H7 (cell line): ENCODE measurements around the gene RAB7A. TPM values are rescaled to one million over a fixed set of nuclear protein-coding genes. Genes with fewer than 3 reads are reported as not detected.

Experiments
- DNase-seq: peaks from one replicate; pipeline ENCODE4 v3.0.0; 2012
- H3K27me3 ChIP-seq: 2 replicates; pipeline ENCODE4 v1.6.0; 2011; ENCODE audit warnings: mild to moderate bottlenecking, low read length; ENCODE audit not compliant: control insufficient read depth, insufficient read depth
- H3K36me3 ChIP-seq: replicated peaks from 2 replicates; pipeline ENCODE4 v1.5.1; 2011; ENCODE audit warnings: low read length; ENCODE audit not compliant: control insufficient read depth, insufficient read depth
- H3K4me3 ChIP-seq: 2 replicates; pipeline ENCODE4 v1.5.1; 2011; ENCODE audit warnings: low read depth, mild to moderate bottlenecking, control low read depth, low read length, moderate library complexity; ENCODE audit not compliant: insufficient read depth
- total RNA-seq: library from RNA; depleted of rRNA; stranded (reverse); fragments of >200 nt; shearing (Covaris generic); gene quantifications from 2 replicates; pipeline ENCODE4 v1.2.3, GENCODE V29; 2014; rRNA removed

The RAB7A gene
- total RNA-seq: 40.6 and 50.0 TPM in 2 replicates

DNA sequence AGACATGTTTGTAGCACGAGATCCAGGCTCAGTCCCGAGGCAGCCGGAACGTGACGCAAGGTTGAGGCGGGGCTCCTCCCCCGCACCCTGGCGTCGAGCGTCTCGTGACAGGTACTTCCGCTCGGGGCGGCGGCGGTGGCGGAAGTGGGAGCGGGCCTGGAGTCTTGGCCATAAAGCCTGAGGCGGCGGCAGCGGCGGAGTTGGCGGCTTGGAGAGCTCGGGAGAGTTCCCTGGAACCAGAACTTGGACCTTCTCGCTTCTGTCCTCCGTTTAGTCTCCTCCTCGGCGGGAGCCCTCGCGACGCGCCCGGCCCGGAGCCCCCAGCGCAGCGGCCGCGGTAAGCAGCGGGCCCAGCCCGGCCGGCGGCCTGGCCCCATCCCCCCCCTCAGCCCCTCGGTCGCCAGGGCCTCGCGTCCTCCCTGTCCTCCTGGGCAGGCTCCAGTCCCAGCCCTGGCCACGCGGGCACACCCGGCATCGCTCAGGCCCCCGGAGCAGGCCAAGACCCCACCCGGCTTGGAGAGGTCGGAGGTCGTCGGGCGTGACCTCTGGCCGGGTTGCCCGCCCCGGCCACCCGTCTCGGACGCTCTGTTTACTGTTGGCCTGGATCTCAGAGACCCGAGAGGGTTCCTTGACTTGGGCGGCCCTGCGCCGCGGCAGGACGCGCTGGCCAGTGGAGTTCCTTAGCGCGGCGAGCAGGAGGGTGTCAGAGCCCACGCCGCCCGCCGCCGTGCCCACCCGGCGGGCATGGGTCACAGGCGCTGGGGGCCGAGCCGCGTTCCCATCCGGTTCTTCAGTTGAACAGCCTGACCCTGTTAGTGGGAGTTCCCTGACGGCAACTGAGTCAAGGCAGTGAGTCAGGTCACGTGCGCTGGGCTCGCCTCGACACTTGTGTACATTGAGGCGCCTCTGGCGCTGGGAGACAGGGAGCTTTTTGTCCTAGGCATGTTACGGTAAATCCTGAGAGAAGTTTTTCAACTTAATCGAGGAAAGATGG is at the start of gene RAB7A:
RAB7A (plus strand) TSS at position 161 of the 994 bp plus-strand sequence. CDS start 69,185 bp downstream, outside the sequence.
- Histone ChIP-seq H3K27me3 (no peaks in the 10 kb centered on the region), H3K4me3 (peak within 1 kb of the TSS; percentile 93), H3K36me3 (no peaks in the 10 kb centered on the region)
- DNase-seq: peak; percentile 96

GRCh38 chr3:128679338-128679737 is 46.6 kb upstream of the RAB7A start:
- Histone ChIP-seq H3K27me3 (peaks cover 19% of the 10 kb centered on the region), H3K36me3 (no peaks in the 10 kb centered on the region), H3K4me3 (no peak overlapping the region)
- DNase-seq: no peak

- peak; percentile 98 for DNase-seq
- peaks cover 15% of the 10 kb centered on the region for H3K27me3 ChIP-seq
- no peaks in the 10 kb centered on the region for H3K36me3 ChIP-seq
- peak overlapping the region; percentile 68 for H3K4me3 ChIP-seq
These were observed 45.2 kb upstream of the RAB7A start for GRCh38 chr3:128680603-128681368.

DNA sequence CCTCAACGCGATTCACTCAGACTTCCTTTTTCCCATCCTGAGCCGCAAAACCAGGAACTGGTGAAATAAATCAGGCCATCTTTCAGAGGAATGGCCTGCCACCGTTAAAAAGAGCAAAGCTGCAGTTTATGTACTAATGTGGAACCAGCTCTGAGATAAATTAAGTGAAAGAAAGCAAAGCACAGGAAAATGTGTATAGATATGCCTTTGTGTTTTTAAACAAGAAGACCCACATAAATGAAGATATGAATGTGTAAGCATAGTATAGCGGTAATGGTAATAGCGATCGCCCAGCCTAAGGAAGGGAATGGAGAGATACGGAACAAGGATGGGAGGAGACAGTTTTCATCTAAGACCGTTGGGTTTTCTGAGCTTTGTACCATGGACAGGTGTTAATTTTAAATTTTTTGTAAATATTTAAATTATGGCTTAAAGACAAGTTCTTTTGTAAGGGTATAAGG is 44.6 kb upstream of the RAB7A start:
- H3K27me3 ChIP-seq: peaks cover 14% of the 10 kb centered on the region
- no peaks in the 10 kb centered on the region for H3K36me3 ChIP-seq
- peak overlapping the region; percentile 68 for H3K4me3 ChIP-seq
- no peak for DNase-seq

GRCh38 chr3:128683957-128684356 is 42.0 kb upstream of the RAB7A start:
- no peaks in the 10 kb centered on the region for H3K36me3 ChIP-seq
- H3K27me3 ChIP-seq: no peaks in the 10 kb centered on the region; the same call in 1 of the 2 replicates
- DNase-seq: peak; percentile 26
- H3K4me3 ChIP-seq: no peak overlapping the region

DNA sequence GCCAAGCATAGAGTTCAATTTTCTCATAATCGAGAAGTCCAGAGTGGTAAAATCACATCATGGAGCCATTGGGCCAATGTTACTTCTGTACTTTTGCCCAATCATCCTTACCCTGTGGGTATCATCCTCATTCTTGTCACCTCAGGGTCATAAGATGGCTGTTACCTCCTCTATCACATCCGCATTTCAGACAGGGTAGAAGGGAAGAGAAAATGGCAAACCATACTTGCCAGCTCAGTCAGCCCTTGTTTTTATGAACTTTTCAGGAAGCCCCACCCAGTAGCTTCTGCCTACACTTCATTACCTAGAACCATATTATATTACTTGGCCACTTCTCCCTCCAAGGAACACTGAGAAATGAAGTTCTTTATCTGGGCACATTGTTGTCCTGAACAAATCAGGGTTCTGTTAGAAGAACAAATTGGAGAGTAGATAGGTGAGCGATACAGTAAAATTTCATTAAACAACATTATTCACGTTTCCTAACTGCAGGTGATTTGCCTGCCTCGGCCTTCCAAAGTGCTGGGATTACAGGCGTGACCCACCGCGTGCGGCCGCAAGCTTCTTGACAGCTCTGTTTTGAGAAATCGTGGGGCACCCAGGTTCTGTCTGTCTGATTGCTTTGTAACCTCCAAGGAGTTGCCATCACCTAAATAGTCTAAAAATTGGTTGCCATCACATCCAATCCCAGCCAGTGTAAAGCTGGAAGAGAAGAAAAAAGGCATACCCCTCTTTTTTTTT is 40.8 kb upstream of the RAB7A start:
- Histone ChIP-seq H3K4me3 (no peak overlapping the region), H3K27me3 (no peaks in the 10 kb centered on the region), H3K36me3 (no peaks in the 10 kb centered on the region)
- no peak for DNase-seq

- Histone ChIP-seq H3K36me3 (no peaks in the 10 kb centered on the region), H3K27me3 (no peaks in the 10 kb centered on the region), H3K4me3 (no peak overlapping the region)
- no peak for DNase-seq
These were observed 39.5 kb upstream of the RAB7A start for GRCh38 chr3:128686465-128686864.

- Histone ChIP-seq H3K36me3 (no peaks in the 10 kb centered on the region), H3K27me3 (no peaks in the 10 kb centered on the region), H3K4me3 (no peak overlapping the region)
- no peak for DNase-seq
These were observed 36.9 kb upstream of the RAB7A start for GRCh38 chr3:128689060-128689459.

- no peaks in the 10 kb centered on the region for H3K36me3 ChIP-seq
- H3K4me3 ChIP-seq: no peak overlapping the region
- DNase-seq: no peak
- peaks cover 4% of the 10 kb centered on the region for H3K27me3 ChIP-seq
These were observed 32.3 kb upstream of the RAB7A start for GRCh38 chr3:128693696-128694095.

DNA sequence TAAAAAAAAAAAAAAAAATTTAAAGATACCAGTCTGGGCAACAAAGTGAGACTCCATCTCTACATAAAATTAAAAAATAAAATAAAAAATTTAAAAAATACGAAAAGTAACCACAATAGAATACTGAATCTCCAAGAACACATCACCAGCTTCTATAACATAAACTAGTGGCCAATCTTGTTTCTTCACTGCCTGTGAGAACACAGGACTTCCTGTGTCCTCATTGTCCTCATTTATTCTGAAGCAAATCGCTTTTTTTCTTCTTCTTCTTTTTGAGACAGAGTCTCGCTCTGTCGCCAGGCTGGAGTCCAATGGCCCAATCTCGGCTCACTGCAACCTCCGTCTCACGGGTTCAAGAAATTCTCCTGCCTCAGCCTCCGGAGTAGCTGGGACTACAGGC is 28.6 kb upstream of the RAB7A start:
- Histone ChIP-seq H3K4me3 (no peak overlapping the region), H3K27me3 (peaks cover 6% of the 10 kb centered on the region), H3K36me3 (no peaks in the 10 kb centered on the region)
- no peak for DNase-seq

DNA sequence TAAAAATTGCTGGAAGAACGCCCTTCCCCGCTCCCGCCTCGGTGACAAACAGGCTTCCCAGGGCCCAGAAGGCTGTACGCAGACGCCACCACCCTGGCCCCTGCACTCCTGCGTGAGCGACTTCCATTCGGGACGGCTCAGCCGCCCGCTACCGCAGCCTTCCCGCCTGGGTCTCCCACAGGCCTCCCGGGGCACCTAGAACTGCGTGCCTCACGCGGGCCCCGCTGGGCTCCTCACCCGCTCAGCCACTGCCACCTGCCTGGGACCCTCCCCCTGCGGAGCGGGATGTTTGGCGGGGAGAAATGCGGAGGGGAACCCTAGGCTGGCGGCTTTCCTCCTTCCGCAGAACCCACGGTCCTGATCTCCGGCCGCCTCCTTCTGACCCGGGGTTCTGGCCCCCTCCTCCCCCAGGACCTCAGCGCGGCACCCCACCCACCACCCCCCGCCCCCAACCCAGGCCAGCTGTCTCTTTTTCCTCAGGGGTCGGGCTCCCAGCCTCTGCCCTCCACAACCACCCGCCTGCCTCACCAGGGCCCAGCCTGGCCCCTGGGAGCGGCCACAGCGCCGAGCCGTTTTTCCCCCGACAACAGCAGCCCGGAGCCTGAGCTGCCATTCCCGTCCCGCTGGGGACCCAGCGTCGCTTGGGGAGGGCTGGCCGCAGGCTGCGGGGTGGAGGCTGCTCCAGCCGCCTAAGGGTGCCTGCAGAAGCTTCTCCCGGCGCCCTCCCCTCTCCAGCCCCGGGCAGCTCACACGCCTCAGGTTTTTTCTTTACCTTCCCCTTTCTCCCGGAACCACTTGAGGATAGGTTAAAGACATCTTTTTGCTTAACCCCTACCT is 27.6 kb upstream of the RAB7A start:
- DNase-seq: peak; percentile 88
- Histone ChIP-seq H3K4me3 (peak overlapping the region; percentile 55), H3K27me3 (peaks cover 6% of the 10 kb centered on the region), H3K36me3 (no peaks in the 10 kb centered on the region)

DNA sequence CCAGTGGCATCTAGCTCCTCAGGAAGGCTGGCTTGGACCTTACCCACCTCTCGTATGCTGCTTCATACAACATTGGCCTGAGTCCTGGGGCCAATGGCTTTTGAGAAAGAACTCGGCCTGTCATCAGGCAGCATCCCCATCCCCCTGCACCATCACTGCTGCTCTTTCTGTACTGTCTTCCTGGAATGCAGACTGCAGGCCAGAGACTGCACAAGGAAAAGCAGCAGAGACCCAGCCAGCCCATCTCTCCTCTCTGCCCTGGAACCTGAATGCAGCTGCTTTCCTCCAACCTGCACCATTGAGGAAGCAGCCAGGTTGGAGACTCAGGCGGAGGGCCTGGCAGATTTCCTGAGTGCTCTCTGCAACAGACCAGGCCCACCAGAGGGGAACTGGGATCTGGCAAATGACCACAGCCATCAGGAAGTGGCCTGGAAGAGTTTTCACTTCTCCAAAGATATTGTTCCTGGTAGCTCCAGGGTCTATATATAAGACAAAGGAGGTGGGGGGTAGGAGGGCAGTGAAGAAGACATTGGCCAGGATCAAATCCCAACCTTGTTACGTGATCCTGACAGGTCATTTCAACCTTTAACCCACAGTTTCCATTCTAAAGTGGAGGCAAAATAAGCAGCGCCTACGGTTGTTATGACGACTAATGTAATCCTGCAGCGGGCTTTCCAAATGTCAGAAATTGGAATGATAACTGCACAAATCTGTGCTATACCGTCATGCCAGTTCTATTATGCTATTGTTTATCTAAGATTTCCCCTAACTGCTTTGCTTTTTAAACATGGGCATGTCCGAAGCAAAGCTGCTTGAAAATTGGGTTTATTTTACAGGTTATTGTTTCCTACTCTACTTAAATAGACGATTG is 24.4 kb upstream of the RAB7A start:
- H3K4me3 ChIP-seq: no peak overlapping the region
- H3K27me3 ChIP-seq: peaks cover 6% of the 10 kb centered on the region
- peak; percentile 27 for DNase-seq

GRCh38 chr3:128702391-128702790 is 23.6 kb upstream of the RAB7A start:
- Histone ChIP-seq H3K27me3 (peaks cover 6% of the 10 kb centered on the region), H3K4me3 (no peak overlapping the region), H3K36me3 (no peaks in the 10 kb centered on the region)
- no peak for DNase-seq

More for the DNA sequence above, 24.4 kb upstream of the RAB7A start:
- no peaks in the 10 kb centered on the region for H3K36me3 ChIP-seq
